HL-60 (cell line): ENCODE measurements around the gene ANKRD13D.

Source experiments
- DNase-seq, 2 experiments: peaks; one replicate each; pipeline ENCODE4 v3.0.0-alpha.2; 2010 to 2020; ENCODE audit warnings: low read depth in 1 of 2, low spot score in 1 of 2
- H3K27ac ChIP-seq: fragments of 250-450 bp; sonication (Bioruptor Pico); replicated peaks from 2 replicates; pipeline ENCODE4 v1.5.1; 2020; ENCODE audit warnings: mild to moderate bottlenecking, moderate library complexity
- H3K27me3 ChIP-seq: fragments of 250-450 bp; sonication (Bioruptor Pico); 2 replicates; pipeline ENCODE4 v1.5.1; 2021; ENCODE audit warnings: mild to moderate bottlenecking, moderate library complexity; ENCODE audit not compliant: insufficient read depth, poor library complexity, severe bottlenecking
- H3K4me3 ChIP-seq: replicated peaks from 2 replicates; pipeline ENCODE4 v1.5.1; 2011; ENCODE audit warnings: mild to moderate bottlenecking, control low read depth, low read length; ENCODE audit not compliant: insufficient read depth
- CTCF ChIP-seq: IDR thresholded peaks from one replicate; pipeline ENCODE4 v1.5.1; 2011; ENCODE audit warnings: low read length, control low read depth, inconsistent platforms; ENCODE audit not compliant: insufficient read depth
- GABPA ChIP-seq: IDR thresholded peaks from 2 replicates; pipeline ENCODE4 v1.6.1; 2012; ENCODE audit warnings: low read depth
- POLR2AphosphoS5 ChIP-seq: IDR thresholded peaks from 2 replicates; pipeline ENCODE4 v1.6.1; 2012; ENCODE audit warnings: low read depth
- REST ChIP-seq: IDR thresholded peaks from 2 replicates; pipeline ENCODE4 v1.6.1; 2012; ENCODE audit warnings: low read depth; ENCODE audit not compliant: insufficient replicate concordance
- SPI1 ChIP-seq: IDR thresholded peaks from 2 replicates; pipeline ENCODE4 v1.6.1; 2012; ENCODE audit warnings: low read depth, mild to moderate bottlenecking, borderline replicate concordance

ANKRD13D gene

GRCh38 chr11:67322049-67322448 is 32.9 kb downstream of the ANKRD13D start:
- no peak for DNase-seq
- Histone ChIP-seq H3K4me3 (no peak overlapping the region), H3K27ac (no peak overlapping the region), H3K27me3 (no peaks in the 10 kb centered on the region)
- TF ChIP-seq POLR2AphosphoS5: no peak
- TF ChIP-seq GABPA: no peak
- TF ChIP-seq REST: no peak
- no peak for TF ChIP-seq SPI1

GRCh38 chr11:67323526-67323925 is 34.4 kb downstream of the ANKRD13D start:
- H3K4me3 ChIP-seq: no peak overlapping the region
- H3K27me3 ChIP-seq: no peaks in the 10 kb centered on the region
- TF ChIP-seq SPI1 (no peak), CTCF (no peak), REST (no peak), POLR2AphosphoS5 (no peak)
- no peak overlapping the region for H3K27ac ChIP-seq
- DNase-seq: no peak

- no peaks in the 10 kb centered on the region for H3K27me3 ChIP-seq
- H3K4me3 ChIP-seq: no peak overlapping the region
- no peak for TF ChIP-seq POLR2AphosphoS5
- no peak for TF ChIP-seq SPI1
- TF ChIP-seq GABPA: no peak
- no peak for TF ChIP-seq CTCF
- no peak for TF ChIP-seq REST
- no peak overlapping the region for H3K27ac ChIP-seq
- no peak for DNase-seq
These were observed 43.1 kb downstream of the ANKRD13D start for GRCh38 chr11:67332081-67332691.
